Fibroblast of lung (primary cell): ENCODE measurements around the gene B3GNT2. TPM values are rescaled to one million over a fixed set of nuclear protein-coding genes. Genes with fewer than 3 reads are reported as not detected.

Experiments
- DNase-seq, 2 donors: peaks; one replicate each; pipeline versions ENCODE4 v3.0.0 to v3.0.0-alpha.2; 2010; ENCODE audit warnings: low read depth in 2 of 2
- H2AFZ ChIP-seq: 2 replicates; pipeline ENCODE4 v1.5.1; 2012; ENCODE audit warnings: low read length, control low read depth, inconsistent platforms
- H3K27ac ChIP-seq: 2 replicates; pipeline ENCODE4 v1.5.1; 2011; ENCODE audit warnings: low read length, control low read depth; ENCODE audit not compliant: insufficient read depth
- H3K27me3 ChIP-seq: 2 replicates; pipeline ENCODE4 v1.5.1; 2011; ENCODE audit warnings: mild to moderate bottlenecking, low read length; ENCODE audit not compliant: control insufficient read depth, insufficient read depth
- H3K36me3 ChIP-seq: 2 replicates; pipeline ENCODE4 v1.5.1; 2011; ENCODE audit warnings: low read length; ENCODE audit not compliant: control insufficient read depth, insufficient read depth
- H3K4me1 ChIP-seq: 2 replicates; pipeline ENCODE4 v1.5.1; 2011; ENCODE audit warnings: low read length; ENCODE audit not compliant: control insufficient read depth, insufficient read depth; ENCODE audit errors: extremely low read depth
- H3K4me2 ChIP-seq: 2 replicates; pipeline ENCODE4 v1.5.1; 2011; ENCODE audit warnings: low read length, control low read depth; ENCODE audit not compliant: insufficient read depth; ENCODE audit errors: extremely low read depth
- H3K4me3 ChIP-seq, 4 experiments: fragments of 200-600 bp in 1 of 4; sonication (generic) in 1 of 4; replicated peaks in 1 of 4; 2 replicates each; pipeline ENCODE4 v1.5.1; 2011 to 2016; ENCODE audit warnings: low read length in 4 of 4, low read depth in 3 of 4, mild to moderate bottlenecking in 3 of 4, control low read depth in 2 of 4, inconsistent platforms in 1 of 4, mixed read lengths in 1 of 4; ENCODE audit not compliant: insufficient read depth in 1 of 4; ENCODE audit errors: control extremely low read depth in 1 of 4
- H3K79me2 ChIP-seq: 2 replicates; pipeline ENCODE4 v1.5.1; 2012; ENCODE audit warnings: mild to moderate bottlenecking, low read length, inconsistent platforms; ENCODE audit not compliant: control insufficient read depth, insufficient read depth
- H3K9ac ChIP-seq: 2 replicates; pipeline ENCODE4 v1.5.1; 2011; ENCODE audit warnings: mild to moderate bottlenecking, low read length, control low read depth; ENCODE audit not compliant: insufficient read depth
- H3K9me3 ChIP-seq: 2 replicates; pipeline ENCODE4 v1.5.1; 2012; ENCODE audit warnings: low read depth, low read length; ENCODE audit not compliant: control insufficient read depth, insufficient read depth
- H4K20me1 ChIP-seq: 2 replicates; pipeline ENCODE4 v1.5.1; 2011; ENCODE audit warnings: low read length; ENCODE audit not compliant: control insufficient read depth, insufficient read depth; ENCODE audit errors: extremely low read depth
- EZH2 ChIP-seq: IDR thresholded peaks from 2 replicates; pipeline ENCODE4 v1.5.1; 2012; ENCODE audit warnings: low read length, control low read depth, mild to moderate bottlenecking; ENCODE audit errors: missing control alignments
- polyA plus RNA-seq, 2 donors: library from polyadenylated mRNA; depleted of rRNA in 1 of 2; stranded (reverse) in 1 of 2; unstranded in 1 of 2; fragments of >200 nt; gene quantifications; 2 replicates each; pipeline ENCODE4 v1.2.1, GENCODE V29; 2011 to 2012; ENCODE audit warnings: missing spikeins in 1 of 2
- total RNA-seq: library from RNA; depleted of rRNA; stranded (reverse); fragments of >200 nt; gene quantifications from 2 replicates; pipeline ENCODE4 v1.2.1, GENCODE V29; 2014
- TF ChIP-seq, protein P1 (sequence below), 2 donors: IDR thresholded peaks in 1 of 2; conservative IDR thresholded peaks in 1 of 2; 1 replicate in 1 of 2; 2 replicates in 1 of 2; pipeline ENCODE4 v1.5.1; 2011 to 2012; ENCODE audit warnings: low read length in 2 of 2, control low read depth in 1 of 2, inconsistent platforms in 1 of 2, low read depth in 1 of 2, mild to moderate bottlenecking in 1 of 2

B3GNT2 gene
- total and polyA plus RNA-seq, 2 donors (not counting 1 experiment from before 2014, with no cell fraction given): 13.0 to 13.4 TPM

DNA sequence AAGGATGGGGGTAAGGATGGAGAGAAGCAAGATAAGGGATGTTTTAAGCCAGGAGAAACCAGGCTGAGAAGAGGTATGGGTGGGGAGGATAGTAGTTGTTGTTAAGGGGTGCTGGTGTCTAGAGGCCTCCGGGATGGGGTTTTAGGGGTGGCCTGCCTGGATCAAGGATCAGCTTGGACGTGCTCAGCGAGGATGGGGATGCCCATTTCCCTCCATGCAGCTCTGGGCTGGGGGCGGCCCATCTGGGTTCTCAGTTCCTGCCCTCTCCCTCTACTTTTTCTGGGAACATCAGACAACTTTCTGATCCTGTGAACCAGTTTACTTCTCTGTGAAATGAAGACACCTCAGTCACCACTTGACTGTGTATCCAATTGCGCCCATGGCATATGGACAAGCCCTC lies 10.1 kb downstream of the B3GNT2 start:
- DNase-seq: no peak
- H3K4me3 ChIP-seq: no peak overlapping the region
- no peaks in the 10 kb centered on the region for H3K4me1 ChIP-seq
- no peak overlapping the region for H3K27ac ChIP-seq
- H2AFZ ChIP-seq: no peak overlapping the region
- no peaks in the 10 kb centered on the region for H3K36me3 ChIP-seq
- H3K79me2 ChIP-seq: peaks cover 18% of the 10 kb centered on the region
- no peaks in the 10 kb centered on the region for H4K20me1 ChIP-seq
- H3K4me2 ChIP-seq: no peak overlapping the region
- H3K27me3 ChIP-seq: no peaks in the 10 kb centered on the region
- no peak overlapping the region for H3K9ac ChIP-seq
- TF ChIP-seq EZH2: no peak
- TF ChIP-seq, protein P1, sequence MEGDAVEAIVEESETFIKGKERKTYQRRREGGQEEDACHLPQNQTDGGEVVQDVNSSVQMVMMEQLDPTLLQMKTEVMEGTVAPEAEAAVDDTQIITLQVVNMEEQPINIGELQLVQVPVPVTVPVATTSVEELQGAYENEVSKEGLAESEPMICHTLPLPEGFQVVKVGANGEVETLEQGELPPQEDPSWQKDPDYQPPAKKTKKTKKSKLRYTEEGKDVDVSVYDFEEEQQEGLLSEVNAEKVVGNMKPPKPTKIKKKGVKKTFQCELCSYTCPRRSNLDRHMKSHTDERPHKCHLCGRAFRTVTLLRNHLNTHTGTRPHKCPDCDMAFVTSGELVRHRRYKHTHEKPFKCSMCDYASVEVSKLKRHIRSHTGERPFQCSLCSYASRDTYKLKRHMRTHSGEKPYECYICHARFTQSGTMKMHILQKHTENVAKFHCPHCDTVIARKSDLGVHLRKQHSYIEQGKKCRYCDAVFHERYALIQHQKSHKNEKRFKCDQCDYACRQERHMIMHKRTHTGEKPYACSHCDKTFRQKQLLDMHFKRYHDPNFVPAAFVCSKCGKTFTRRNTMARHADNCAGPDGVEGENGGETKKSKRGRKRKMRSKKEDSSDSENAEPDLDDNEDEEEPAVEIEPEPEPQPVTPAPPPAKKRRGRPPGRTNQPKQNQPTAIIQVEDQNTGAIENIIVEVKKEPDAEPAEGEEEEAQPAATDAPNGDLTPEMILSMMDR (conservative IDR thresholded peaks at IDR 0.05 in 1 of 2, IDR thresholded peaks at IDR 0.05 in 1 of 2; ENCODE audit: low read depth in 1 of 2, low read length in 2 of 2): no peak
- no peaks in the 10 kb centered on the region for H3K9me3 ChIP-seq

DNA sequence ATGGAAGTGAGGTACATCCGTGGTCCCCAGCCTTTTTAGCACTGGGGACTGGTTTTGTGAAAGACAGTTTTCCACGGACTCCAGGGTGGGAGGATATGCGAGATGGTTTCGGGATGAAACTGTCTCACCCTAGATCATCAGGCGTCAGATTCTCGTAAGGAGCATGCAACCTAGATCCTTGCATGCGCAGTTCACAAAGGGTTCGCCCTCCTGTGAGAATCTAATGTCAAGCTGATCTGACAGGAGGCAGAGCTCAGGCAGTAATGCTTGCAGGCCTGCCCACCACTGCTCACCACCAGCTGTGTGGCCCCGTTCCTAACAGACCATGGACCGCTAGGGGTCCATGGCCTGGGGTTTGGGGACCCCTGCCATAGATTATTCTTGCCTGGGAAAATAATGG lies 11.6 kb downstream of the B3GNT2 start:
- DNase-seq: no peak
- H3K4me3 ChIP-seq: no peak overlapping the region
- H2AFZ ChIP-seq: no peak overlapping the region
- no peak overlapping the region for H3K27ac ChIP-seq
- H3K9ac ChIP-seq: no peak overlapping the region
- H3K36me3 ChIP-seq: no peaks in the 10 kb centered on the region
- no peak overlapping the region for H3K4me2 ChIP-seq
- TF ChIP-seq, protein P1 (conservative IDR thresholded peaks at IDR 0.05 in 1 of 2, IDR thresholded peaks at IDR 0.05 in 1 of 2; ENCODE audit: low read depth in 1 of 2, low read length in 2 of 2): no peak
- no peak for TF ChIP-seq EZH2
- H3K27me3 ChIP-seq: no peaks in the 10 kb centered on the region
- H3K4me1 ChIP-seq: no peaks in the 10 kb centered on the region
- peaks cover 11% of the 10 kb centered on the region for H3K79me2 ChIP-seq
- no peaks in the 10 kb centered on the region for H4K20me1 ChIP-seq
- H3K9me3 ChIP-seq: no peaks in the 10 kb centered on the region

DNA sequence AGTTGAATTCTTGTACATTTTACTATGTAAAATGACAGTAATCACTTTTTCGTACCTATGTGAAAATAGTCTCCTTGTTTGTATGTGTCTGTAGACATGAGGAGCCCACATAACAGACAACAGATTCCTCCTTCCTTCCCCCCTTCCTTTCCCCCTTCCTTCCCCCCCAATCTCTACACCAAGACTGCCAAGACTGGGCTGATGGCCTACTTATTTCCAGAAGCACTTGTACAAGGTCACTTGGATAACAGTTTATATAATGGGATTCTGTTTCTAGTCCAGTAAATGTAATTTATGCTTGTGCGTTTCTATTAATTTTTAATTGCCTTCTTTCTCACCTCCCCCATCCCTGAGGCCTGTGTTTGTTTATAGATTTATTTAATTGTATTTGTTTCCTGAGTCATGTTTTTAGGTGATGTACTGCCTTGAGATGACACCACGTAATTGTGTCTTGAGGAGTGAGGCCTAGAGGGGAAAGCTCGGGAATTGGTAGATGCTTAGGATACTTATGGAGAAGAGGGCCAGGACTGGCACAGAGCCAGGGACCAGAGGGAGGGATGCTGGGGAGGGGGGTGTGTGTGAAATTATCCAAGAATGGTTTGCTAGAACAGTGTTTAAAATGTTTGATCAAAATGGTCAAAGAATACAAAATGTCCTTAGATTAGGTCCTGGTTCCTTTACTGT lies 12.3 kb downstream of the B3GNT2 start:
- Histone ChIP-seq H3K36me3 (no peaks in the 10 kb centered on the region), H4K20me1 (no peaks in the 10 kb centered on the region), H3K27me3 (no peaks in the 10 kb centered on the region), H3K4me3 (no peak overlapping the region), H3K79me2 (peaks cover 8% of the 10 kb centered on the region), H3K4me1 (no peaks in the 10 kb centered on the region), H3K27ac (no peak overlapping the region), H3K4me2 (no peak overlapping the region), H2AFZ (no peak overlapping the region), H3K9me3 (no peaks in the 10 kb centered on the region), H3K9ac (no peak overlapping the region)
- TF ChIP-seq EZH2: no peak
- TF ChIP-seq, protein P1 (conservative IDR thresholded peaks at IDR 0.05 in 1 of 2, IDR thresholded peaks at IDR 0.05 in 1 of 2; ENCODE audit: low read depth in 1 of 2, low read length in 2 of 2): no peak
- no peak for DNase-seq
